ENCODE data around the gene TTC6.

DNA sequence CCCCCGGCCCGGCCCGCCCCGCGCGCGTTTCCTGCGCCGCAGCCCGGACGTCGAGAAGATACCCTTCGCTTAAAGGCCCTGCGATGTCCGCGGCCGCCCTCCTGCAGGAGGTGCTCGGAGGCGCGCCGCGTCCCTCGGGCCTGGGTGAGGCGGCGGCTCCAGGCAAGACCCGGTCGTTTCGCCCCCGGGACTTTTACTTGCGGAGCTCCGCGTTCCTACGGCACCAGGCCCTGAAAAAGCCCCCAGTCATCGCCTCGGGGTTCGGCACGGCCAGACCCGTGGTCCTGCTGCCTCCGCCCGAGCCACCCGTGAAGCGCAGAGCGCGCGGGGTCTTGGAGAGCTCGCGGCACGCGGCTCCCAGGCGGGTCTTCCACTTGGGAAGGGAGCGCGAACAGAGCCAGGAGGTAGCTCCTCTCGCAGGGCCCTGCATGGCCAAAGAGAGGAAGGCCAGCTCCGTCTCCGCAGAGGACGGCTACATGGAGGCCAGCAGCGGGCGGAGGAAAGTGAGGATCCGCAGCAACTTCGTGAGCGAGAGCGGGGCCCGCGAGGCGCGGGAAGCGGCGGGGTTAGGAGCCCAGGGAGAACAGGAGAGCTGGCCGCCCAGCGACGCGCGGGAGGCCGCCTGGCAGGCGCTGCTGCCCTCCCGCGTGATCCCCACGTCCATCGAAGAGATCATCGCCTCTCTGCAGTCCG lies 26.9 kb downstream of the TTC6 start:
- TF ChIP-seq TAF1 (IDR thresholded peaks at IDR 0.05; ENCODE audit: borderline replicate concordance, low read depth, low read length) (no peak), POLR2A (IDR thresholded peaks at IDR 0.05; ENCODE audit: low read depth, low read length) (no peak), POLR2AphosphoS5 (IDR thresholded peaks at IDR 0.05; ENCODE audit: low read depth, low read length) (no peak)

All from GM12892 (cell line).